HEK293 (cell line): Measurements from ENCODE around the gene ASRGL1.

Experiments used
- CTCF ChIA-PET: fragments of 350-600 bp; formaldehyde crosslinking; extraction: SDS; loops from one replicate; lab custom pipeline; 2021; ENCODE audit warnings: antibody characterized with exemption; lab: Yijun Ruan, JAX
- POLR2A ChIA-PET: fragments of 300-600 bp; formaldehyde crosslinking; extraction: SDS; loops from one replicate; lab custom pipeline; 2020; ENCODE audit warnings: antibody characterized with exemption, inconsistent platforms; lab: Yijun Ruan, JAX
- H3K27ac ChIP-seq: fragments of 200-500 bp; sonication (Bioruptor generic); 2 replicates; pipeline ENCODE4 v1.5.1; 2014; ENCODE audit warnings: low read depth, low read length, control low read depth, inconsistent platforms; ENCODE audit errors: extremely low read depth
- H3K36me3 ChIP-seq, 2 experiments: fragments of 200-500 bp in 1 of 2; sonication (Bioruptor generic) in 1 of 2; 1 replicate in 1 of 2; 2 replicates in 1 of 2; pipeline ENCODE4 v1.5.1; 2014 to 2017; ENCODE audit warnings: inconsistent platforms in 2 of 2, low read length in 2 of 2; ENCODE audit not compliant: control insufficient read depth in 2 of 2, insufficient read depth in 1 of 2
- H3K4me1 ChIP-seq: fragments of 200-500 bp; sonication (Bioruptor generic); 2 replicates; pipeline ENCODE4 v1.5.1; 2014; ENCODE audit warnings: mild to moderate bottlenecking, low read length, inconsistent platforms; ENCODE audit not compliant: control insufficient read depth, insufficient read depth
- H3K4me3 ChIP-seq: 2 replicates; pipeline ENCODE4 v1.5.1; 2011; ENCODE audit warnings: low read depth, mild to moderate bottlenecking, control low read depth, low read length, moderate library complexity
- H3K9me3 ChIP-seq: fragments of 200-500 bp; sonication (Bioruptor generic); 2 replicates; pipeline ENCODE4 v1.5.1; 2014; ENCODE audit warnings: low read depth, low read length, inconsistent platforms; ENCODE audit not compliant: control insufficient read depth, insufficient read depth
- HOXD13 ChIP-seq: sonication (generic); formaldehyde crosslinking; IDR thresholded peaks from 2 replicates; pipeline ENCODE4 v1.8.0; 2022; ENCODE audit warnings: missing genetic modification reagents, borderline replicate concordance
- PRDM10 ChIP-seq: fragments of 450-650 bp; formaldehyde crosslinking; IDR thresholded peaks from 2 replicates; pipeline ENCODE4 v1.5.1; 2016; ENCODE audit warnings: missing biosample characterization, missing genetic modification characterization
- WT1 ChIP-seq: fragments of 450-650 bp; formaldehyde crosslinking; IDR thresholded peaks from 2 replicates; pipeline ENCODE4 v1.5.1; 2016; ENCODE audit warnings: missing biosample characterization, missing genetic modification characterization
- ZBTB26 ChIP-seq: fragments of 450-650 bp; formaldehyde crosslinking; optimal IDR thresholded peaks from 2 replicates; pipeline ENCODE3; 2016; ENCODE audit warnings: missing biosample characterization, mild to moderate bottlenecking, missing genetic modification characterization
- ZNF114 ChIP-seq: fragments of 450-650 bp; formaldehyde crosslinking; IDR thresholded peaks from 2 replicates; pipeline ENCODE4 v1.5.0; 2017; ENCODE audit warnings: missing biosample characterization, missing genetic modification characterization
- ZNF24 ChIP-seq: fragments of 450-650 bp; formaldehyde crosslinking; IDR thresholded peaks from 2 replicates; pipeline ENCODE4 v1.5.1; 2016; ENCODE audit warnings: missing biosample characterization, missing genetic modification characterization
- ZNF362 ChIP-seq: fragments of 450-650 bp; formaldehyde crosslinking; IDR thresholded peaks from 2 replicates; pipeline ENCODE4 v1.5.1; 2016; ENCODE audit warnings: missing biosample characterization, missing genetic modification characterization
- ZNF560 ChIP-seq: fragments of 450-650 bp; formaldehyde crosslinking; IDR thresholded peaks from 2 replicates; pipeline ENCODE4 v1.5.1; 2017; ENCODE audit warnings: missing biosample characterization, missing genetic modification characterization, borderline replicate concordance
- ZNF571 ChIP-seq: fragments of 450-650 bp; formaldehyde crosslinking; IDR thresholded peaks from 2 replicates; pipeline ENCODE4 v1.5.0; 2017; ENCODE audit warnings: missing biosample characterization, missing genetic modification characterization
- ZNF776 ChIP-seq: fragments of 450-650 bp; formaldehyde crosslinking; IDR thresholded peaks from 2 replicates; pipeline ENCODE4 v1.5.0; 2017; ENCODE audit warnings: missing biosample characterization, missing genetic modification characterization, borderline replicate concordance
- ZNF830 ChIP-seq: fragments of 450-650 bp; IDR thresholded peaks from 2 replicates; pipeline ENCODE4 v1.5.0; 2018; ENCODE audit warnings: missing biosample characterization, missing genetic modification characterization, low read depth, mild to moderate bottlenecking, moderate library complexity
- TF ChIP-seq, protein P1 (sequence below): sonication (generic); formaldehyde crosslinking; IDR thresholded peaks from 2 replicates; pipeline ENCODE4 v1.8.1; 2022; ENCODE audit warnings: mild to moderate bottlenecking, moderate library complexity, missing genetic modification reagents
- TF ChIP-seq, protein P2 (sequence below): fragments of 450-650 bp; formaldehyde crosslinking; IDR thresholded peaks from 2 replicates; pipeline ENCODE4 v1.5.1; 2016; ENCODE audit warnings: missing biosample characterization, missing genetic modification characterization
- TF ChIP-seq, protein P3 (sequence below): fragments of 450-650 bp; formaldehyde crosslinking; conservative IDR thresholded peaks from 2 replicates; pipeline ENCODE4 v1.5.1; 2016; ENCODE audit warnings: low read depth, missing biosample characterization, missing genetic modification characterization

The ASRGL1 gene

GRCh38 chr11:62345861-62346260 lies 8.6 kb downstream of the ASRGL1 start (continued):
- TF ChIP-seq ZNF560 (tag by site-specific recombination): no peak
- TF ChIP-seq PRDM10 (tag by site-specific recombination): no peak
- TF ChIP-seq ZNF776 (tag by site-specific recombination): no peak
- TF ChIP-seq, protein P1, sequence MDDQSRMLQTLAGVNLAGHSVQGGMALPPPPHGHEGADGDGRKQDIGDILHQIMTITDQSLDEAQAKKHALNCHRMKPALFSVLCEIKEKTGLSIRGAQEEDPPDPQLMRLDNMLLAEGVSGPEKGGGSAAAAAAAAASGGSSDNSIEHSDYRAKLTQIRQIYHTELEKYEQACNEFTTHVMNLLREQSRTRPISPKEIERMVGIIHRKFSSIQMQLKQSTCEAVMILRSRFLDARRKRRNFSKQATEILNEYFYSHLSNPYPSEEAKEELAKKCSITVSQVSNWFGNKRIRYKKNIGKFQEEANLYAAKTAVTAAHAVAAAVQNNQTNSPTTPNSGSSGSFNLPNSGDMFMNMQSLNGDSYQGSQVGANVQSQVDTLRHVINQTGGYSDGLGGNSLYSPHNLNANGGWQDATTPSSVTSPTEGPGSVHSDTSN (CRISPR knock-in tag): no peak
- TF ChIP-seq ZNF114: no peak

GRCh38 chr11:62352355-62353336 lies 15.4 kb downstream of the ASRGL1 start:
- Histone ChIP-seq H3K36me3 (peaks cover 0 to 7% of the 10 kb centered on the region in 2 experiments; a peak in 2 of 3 replicates), H3K9me3 (no peaks in the 10 kb centered on the region), H3K27ac (no peak overlapping the region), H3K4me3 (no peak overlapping the region), H3K4me1 (no peaks in the 10 kb centered on the region)
- TF ChIP-seq, protein P2, sequence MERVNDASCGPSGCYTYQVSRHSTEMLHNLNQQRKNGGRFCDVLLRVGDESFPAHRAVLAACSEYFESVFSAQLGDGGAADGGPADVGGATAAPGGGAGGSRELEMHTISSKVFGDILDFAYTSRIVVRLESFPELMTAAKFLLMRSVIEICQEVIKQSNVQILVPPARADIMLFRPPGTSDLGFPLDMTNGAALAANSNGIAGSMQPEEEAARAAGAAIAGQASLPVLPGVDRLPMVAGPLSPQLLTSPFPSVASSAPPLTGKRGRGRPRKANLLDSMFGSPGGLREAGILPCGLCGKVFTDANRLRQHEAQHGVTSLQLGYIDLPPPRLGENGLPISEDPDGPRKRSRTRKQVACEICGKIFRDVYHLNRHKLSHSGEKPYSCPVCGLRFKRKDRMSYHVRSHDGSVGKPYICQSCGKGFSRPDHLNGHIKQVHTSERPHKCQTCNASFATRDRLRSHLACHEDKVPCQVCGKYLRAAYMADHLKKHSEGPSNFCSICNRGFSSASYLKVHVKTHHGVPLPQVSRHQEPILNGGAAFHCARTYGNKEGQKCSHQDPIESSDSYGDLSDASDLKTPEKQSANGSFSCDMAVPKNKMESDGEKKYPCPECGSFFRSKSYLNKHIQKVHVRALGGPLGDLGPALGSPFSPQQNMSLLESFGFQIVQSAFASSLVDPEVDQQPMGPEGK (tag by site-specific recombination): no peak
- no peak for TF ChIP-seq ZNF571 (tag by site-specific recombination)
- ChIA-PET POLR2A (no interaction called here), CTCF (interaction anchor here (0.6 to 1.7 kb wide), 7 partner anchors 12 to 137 kb away, joined by 3 to 6 read pairs (median 3); no protein-coding TSS in a partner anchor)

DNA sequence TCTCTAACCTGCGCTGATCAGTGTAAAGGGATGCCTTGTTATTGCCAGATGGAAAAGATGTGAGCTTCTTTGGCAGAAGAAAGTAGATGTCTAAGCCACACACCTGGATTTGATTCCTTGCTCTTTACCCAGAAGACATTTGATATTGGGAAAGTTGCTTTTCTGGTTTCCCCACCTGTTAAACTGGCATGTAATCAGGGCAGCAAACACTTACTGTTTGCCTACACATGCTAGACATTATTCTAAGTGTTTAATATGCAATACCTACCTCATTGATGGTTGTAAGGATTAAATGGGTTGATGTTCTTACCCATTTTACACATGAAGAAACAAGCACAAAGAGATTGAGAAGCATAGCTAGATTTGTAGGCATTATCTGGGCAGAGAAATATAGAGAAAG lies 16.6 kb downstream of the ASRGL1 start:
- ChIA-PET CTCF (interaction anchor here (1.1 kb wide), 1 partner anchor 19 kb away, joined by 3 read pairs; no protein-coding TSS in a partner anchor), POLR2A (interaction anchor here (0.6 kb wide), 1 partner anchor 123 kb away, joined by 4 read pairs; no protein-coding TSS in a partner anchor)
- Histone ChIP-seq H3K4me1 (no peaks in the 10 kb centered on the region), H3K27ac (no peak overlapping the region), H3K36me3 (peaks cover 0 to 14% of the 10 kb centered on the region in 2 experiments; a peak in 2 of 3 replicates), H3K4me3 (no peak overlapping the region), H3K9me3 (no peaks in the 10 kb centered on the region)
- TF ChIP-seq ZNF830 (tag by site-specific recombination) (no peak), HOXD13 (no peak), ZNF24 (tag by site-specific recombination) (no peak), WT1 (tag by site-specific recombination) (no peak), ZNF362 (tag by site-specific recombination) (no peak), ZBTB26 (tag by site-specific recombination) (no peak)
- TF ChIP-seq, protein P3, sequence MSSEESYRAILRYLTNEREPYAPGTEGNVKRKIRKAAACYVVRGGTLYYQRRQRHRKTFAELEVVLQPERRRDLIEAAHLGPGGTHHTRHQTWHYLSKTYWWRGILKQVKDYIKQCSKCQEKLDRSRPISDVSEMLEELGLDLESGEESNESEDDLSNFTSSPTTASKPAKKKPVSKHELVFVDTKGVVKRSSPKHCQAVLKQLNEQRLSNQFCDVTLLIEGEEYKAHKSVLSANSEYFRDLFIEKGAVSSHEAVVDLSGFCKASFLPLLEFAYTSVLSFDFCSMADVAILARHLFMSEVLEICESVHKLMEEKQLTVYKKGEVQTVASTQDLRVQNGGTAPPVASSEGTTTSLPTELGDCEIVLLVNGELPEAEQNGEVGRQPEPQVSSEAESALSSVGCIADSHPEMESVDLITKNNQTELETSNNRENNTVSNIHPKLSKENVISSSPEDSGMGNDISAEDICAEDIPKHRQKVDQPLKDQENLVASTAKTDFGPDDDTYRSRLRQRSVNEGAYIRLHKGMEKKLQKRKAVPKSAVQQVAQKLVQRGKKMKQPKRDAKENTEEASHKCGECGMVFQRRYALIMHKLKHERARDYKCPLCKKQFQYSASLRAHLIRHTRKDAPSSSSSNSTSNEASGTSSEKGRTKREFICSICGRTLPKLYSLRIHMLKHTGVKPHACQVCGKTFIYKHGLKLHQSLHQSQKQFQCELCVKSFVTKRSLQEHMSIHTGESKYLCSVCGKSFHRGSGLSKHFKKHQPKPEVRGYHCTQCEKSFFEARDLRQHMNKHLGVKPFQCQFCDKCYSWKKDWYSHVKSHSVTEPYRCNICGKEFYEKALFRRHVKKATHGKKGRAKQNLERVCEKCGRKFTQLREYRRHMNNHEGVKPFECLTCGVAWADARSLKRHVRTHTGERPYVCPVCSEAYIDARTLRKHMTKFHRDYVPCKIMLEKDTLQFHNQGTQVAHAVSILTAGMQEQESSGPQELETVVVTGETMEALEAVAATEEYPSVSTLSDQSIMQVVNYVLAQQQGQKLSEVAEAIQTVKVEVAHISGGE (tag by site-specific recombination): no peak
